Activated CD8-positive, alpha-beta memory T cell treated with anti-CD3 and anti-CD28 coated beads for 48 hours (primary cell): Measurements from ENCODE around the gene SF3B6.

Experiments used
- DNase-seq, 3 experiments: peaks; one replicate each; pipeline ENCODE4 v3.0.0-alpha.2; 2020; ENCODE audit warnings: low read depth in 2 of 3, low spot score in 2 of 3

Gene SF3B6

DNA sequence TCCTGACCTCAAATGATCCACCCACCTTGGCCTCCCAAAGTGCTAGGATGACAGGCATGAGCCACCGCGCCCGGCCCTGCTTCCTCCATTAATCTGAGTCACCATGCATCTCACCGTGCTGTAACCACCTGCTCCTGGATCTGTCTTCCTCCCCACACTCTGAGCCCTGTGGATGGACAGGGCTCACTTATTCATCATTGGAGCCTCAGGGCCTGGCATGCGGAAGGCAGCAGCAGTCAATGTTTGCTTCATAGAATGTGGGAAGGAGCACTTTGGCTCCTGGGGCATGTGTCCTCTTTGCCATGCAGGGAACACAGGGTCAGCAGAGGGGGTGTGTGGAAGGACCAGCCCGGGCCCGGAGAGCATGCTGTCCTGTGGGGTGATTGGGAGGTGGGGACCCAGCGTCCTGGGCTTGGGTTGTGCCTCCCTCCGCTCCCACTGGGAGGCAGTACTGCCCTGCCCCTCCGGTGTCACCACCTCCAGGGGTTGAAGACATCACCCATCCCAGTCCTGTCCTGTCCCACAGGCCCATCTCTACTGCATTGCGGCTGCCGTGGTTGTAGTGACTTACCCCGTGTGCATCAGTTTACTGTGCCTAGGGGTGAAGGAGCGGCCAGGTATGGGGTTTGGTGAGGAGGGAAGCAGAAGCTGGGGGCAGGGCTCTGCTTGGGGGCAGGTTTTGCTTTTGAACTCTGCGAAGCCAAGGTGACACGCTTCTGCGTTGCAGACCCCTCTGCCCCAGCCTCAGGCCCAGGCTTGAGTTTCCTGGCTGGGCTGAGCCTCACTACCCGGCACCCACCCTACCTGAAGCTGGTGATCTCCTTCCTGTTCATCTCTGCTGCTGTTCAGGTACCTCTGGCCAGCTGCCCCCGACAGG lies 54.8 kb downstream of the SF3B6 start:
- DNase-seq: no peak

DNA sequence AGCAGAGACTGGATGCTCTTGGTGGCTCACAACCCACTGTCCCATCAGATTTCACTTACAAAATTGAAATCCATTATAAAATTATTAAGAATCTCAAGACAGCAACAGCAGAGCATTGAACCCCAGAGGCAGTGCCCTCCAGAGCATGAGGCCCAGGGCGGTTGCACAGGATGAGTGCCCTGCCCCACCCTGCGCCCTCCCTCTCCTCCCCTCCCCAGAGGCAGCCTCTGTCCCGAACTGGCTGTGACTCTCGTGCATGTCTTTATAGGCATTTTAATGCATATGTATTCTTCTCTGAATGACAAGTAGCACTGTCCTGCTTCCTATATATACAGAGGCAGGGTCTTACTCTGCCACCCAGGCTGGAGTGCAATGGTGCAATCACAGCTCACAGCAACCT lies 55.9 kb downstream of the SF3B6 start:
- no peak for DNase-seq

DNA sequence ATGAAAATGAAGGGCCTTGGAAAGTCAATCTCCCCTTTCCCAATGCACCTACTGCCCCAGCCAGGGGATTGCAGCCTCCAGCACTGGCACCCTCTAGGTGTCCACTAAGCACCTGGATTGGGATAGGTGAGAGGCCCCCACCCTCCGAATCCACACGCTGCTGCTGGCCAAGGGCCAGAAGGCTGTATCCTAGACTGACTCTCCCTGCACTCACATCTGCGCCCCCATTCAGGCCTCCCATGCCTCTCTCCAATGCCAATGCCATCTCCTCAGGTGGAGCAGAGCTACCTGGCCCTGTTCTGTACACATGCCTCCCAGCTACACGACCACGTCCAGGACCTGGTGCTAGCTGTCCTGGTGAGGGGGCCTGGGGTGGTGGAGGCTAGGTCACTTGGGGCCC lies 56.4 kb downstream of the SF3B6 start:
- no peak for DNase-seq

DNA sequence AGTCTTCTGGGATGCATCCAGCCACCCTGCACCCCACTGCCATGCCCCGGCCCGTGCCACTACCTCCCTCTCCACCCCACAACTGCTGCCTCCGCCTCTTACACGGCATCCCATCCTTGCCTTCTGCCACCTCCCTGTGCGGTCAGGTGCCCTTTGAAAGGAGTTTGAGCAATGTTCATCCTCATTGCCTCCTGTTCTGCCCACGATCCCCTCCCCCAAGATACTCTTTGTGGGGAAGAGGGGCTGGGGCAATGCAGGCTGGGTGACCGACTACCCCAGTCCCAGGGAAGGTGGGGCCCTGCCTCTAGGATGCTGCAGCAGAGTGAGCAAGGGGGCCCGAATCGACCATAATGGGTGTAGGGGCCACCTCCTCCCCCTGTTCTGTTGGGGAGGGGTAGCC lies 57.9 kb downstream of the SF3B6 start:
- DNase-seq: no peak

DNA sequence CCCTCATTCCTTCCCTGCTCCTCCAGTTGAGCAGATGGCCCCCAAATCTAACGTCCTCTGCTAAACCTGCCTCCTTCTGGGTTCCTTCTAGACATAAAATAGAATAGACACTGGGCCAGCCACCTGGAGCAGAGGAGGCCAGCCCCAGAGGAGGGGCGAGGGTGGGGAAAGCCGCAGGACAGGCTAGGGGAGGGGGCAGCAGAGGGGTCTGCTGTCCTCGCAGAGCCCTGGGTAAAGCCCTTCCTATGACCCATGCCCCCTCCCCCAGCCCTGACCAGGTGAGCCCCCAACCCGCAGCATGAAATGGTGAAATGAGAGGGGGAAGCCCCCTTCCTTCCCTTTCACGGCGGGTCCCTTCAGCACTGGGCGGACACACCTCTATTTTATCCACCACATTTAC lies 58.4 kb downstream of the SF3B6 start:
- no peak for DNase-seq
